ENCODE results near the gene ZNF384.
A peak's percentile ranks its signal among the peaks of the same experiment; 100 is the strongest.

ZNF384 gene

GRCh38 chr12:6653987-6654386 lies 35.2 kb downstream of the ZNF384 start:
- DNase-seq (ENCODE audit: low read depth in 2 of 2, low spot score in 1 of 2) = no peak

- DNase-seq (ENCODE audit: low read depth in 2 of 2, low spot score in 1 of 2) = no peak
These were observed 35.8 kb downstream of the ZNF384 start for GRCh38 chr12:6653342-6653741.

GRCh38 chr12:6652391-6652790 lies 36.8 kb downstream of the ZNF384 start:
- DNase-seq (ENCODE audit: low read depth in 2 of 2, low spot score in 1 of 2) = no peak

GRCh38 chr12:6650832-6651231 lies 38.3 kb downstream of the ZNF384 start:
- DNase-seq (ENCODE audit: low read depth in 2 of 2, low spot score in 1 of 2) = no peak

GRCh38 chr12:6647083-6647604 lies 42.0 kb downstream of the ZNF384 start, which contains the start of gene ACRBP:
TSS of gene ACRBP (minus strand) at chr12:6647432. CDS start at chr12:6647366, 66 bp downstream.
- no peak for DNase-seq (ENCODE audit: low read depth in 2 of 2, low spot score in 1 of 2)

GRCh38 chr12:6646276-6647082 lies 42.7 kb downstream of the ZNF384 start:
- no peak for DNase-seq (ENCODE audit: low read depth in 2 of 2, low spot score in 1 of 2)

- DNase-seq (ENCODE audit: low read depth in 2 of 2, low spot score in 1 of 2) = no peak
These were observed 44.3 kb downstream of the ZNF384 start for GRCh38 chr12:6644903-6645302.

GRCh38 chr12:6644257-6644596 lies 44.9 kb downstream of the ZNF384 start:
- DNase-seq (ENCODE audit: low read depth in 2 of 2, low spot score in 1 of 2) = no peak

- DNase-seq (ENCODE audit: low read depth in 2 of 2, low spot score in 1 of 2) = no peak
These were observed 45.5 kb downstream of the ZNF384 start for GRCh38 chr12:6643569-6644256.

GRCh38 chr12:6641131-6641530 lies 48.0 kb downstream of the ZNF384 start:
- DNase-seq (ENCODE audit: low read depth in 2 of 2, low spot score in 1 of 2) = no peak

- no peak for DNase-seq (ENCODE audit: low read depth in 2 of 2, low spot score in 1 of 2)
These were observed 48.7 kb downstream of the ZNF384 start for GRCh38 chr12:6640497-6640896.

- DNase-seq (ENCODE audit: low read depth in 2 of 2, low spot score in 1 of 2) = no peak
These were observed 49.9 kb downstream of the ZNF384 start for GRCh38 chr12:6639151-6639801.

GRCh38 chr12:6638305-6638704 lies 50.9 kb downstream of the ZNF384 start:
- DNase-seq (ENCODE audit: low read depth in 2 of 2, low spot score in 1 of 2) = no peak

- DNase-seq (ENCODE audit: low read depth in 2 of 2, low spot score in 1 of 2) = no peak
These were observed 53.2 kb downstream of the ZNF384 start, which contains the start of gene LPAR5 for GRCh38 chr12:6635856-6636531. TSS of gene LPAR5 (minus strand) at chr12:6635959. CDS start at chr12:6621248, 14,711 bp downstream.

- DNase-seq (ENCODE audit: low read depth in 2 of 2, low spot score in 1 of 2) = peak in 1 of 2 donors; percentile 63
These were observed 53.8 kb downstream of the ZNF384 start for GRCh38 chr12:6635375-6635855.

- peak in 1 of 2 donors; percentile 41 for DNase-seq (ENCODE audit: low read depth in 2 of 2, low spot score in 1 of 2)
These were observed 56.9 kb downstream of the ZNF384 start for GRCh38 chr12:6632026-6632983.

GRCh38 chr12:6631549-6631961 lies 57.6 kb downstream of the ZNF384 start:
- DNase-seq (ENCODE audit: low read depth in 2 of 2, low spot score in 1 of 2) = no peak

- no peak for DNase-seq (ENCODE audit: low read depth in 2 of 2, low spot score in 1 of 2)
These were observed 58.4 kb downstream of the ZNF384 start for GRCh38 chr12:6630736-6631135.

GRCh38 chr12:6627616-6628015 lies 61.6 kb downstream of the ZNF384 start:
- no peak for DNase-seq (ENCODE audit: low read depth in 2 of 2, low spot score in 1 of 2)
